Peyer's patch (tissue), 4 donors: Measurements from ENCODE around the gene HTR1D. TPM values are rescaled to one million over a fixed set of nuclear protein-coding genes. Genes with fewer than 3 reads are reported as not detected.
A peak's percentile ranks its signal among the peaks of the same experiment; 100 is the strongest.

Experiments
- DNase-seq, 3 donors: peaks; one replicate each; pipeline ENCODE4 v3.0.0-alpha.2; 2017 to 2019
- H3K27ac ChIP-seq, 4 donors: fragments of 200-600 bp; sonication (generic); one replicate each; pipeline ENCODE4 v1.5.1; 2016 to 2019
- H3K27me3 ChIP-seq, 2 donors: fragments of 200-600 bp; sonication (generic); one replicate each; pipeline ENCODE4 v1.5.1; 2019
- H3K36me3 ChIP-seq, 3 donors: fragments of 200-600 bp; sonication (generic); one replicate each; pipeline ENCODE4 v1.5.1; 2016 to 2019
- H3K4me1 ChIP-seq, 4 donors: fragments of 200-600 bp; sonication (generic); one replicate each; pipeline ENCODE4 v1.5.1; 2016 to 2019
- H3K4me3 ChIP-seq, 4 donors: fragments of 200-600 bp; sonication (generic); 1 replicate in 3 of 4; 2 replicates in 1 of 4; pipeline ENCODE4 v1.5.1; 2016 to 2019; ENCODE audit warnings: mild to moderate bottlenecking in 1 of 4
- H3K9me3 ChIP-seq, 4 donors: fragments of 200-600 bp; sonication (generic); one replicate each; pipeline ENCODE4 v1.5.1; 2016 to 2019; ENCODE audit warnings: mild to moderate bottlenecking in 1 of 4
- CTCF ChIP-seq, 6 experiments: fragments of 450-650 bp in 4 of 6; fragments of 200-600 bp in 2 of 6; sonication (generic) in 1 of 6; IDR thresholded peaks; one replicate each; pipeline ENCODE4 v1.5.1; 2017 to 2019; ENCODE audit warnings: antibody characterized with exemption in 6 of 6, mild to moderate bottlenecking in 3 of 6, moderate library complexity in 1 of 6
- POLR2A ChIP-seq, 2 donors: fragments of 450-650 bp; IDR thresholded peaks; one replicate each; pipeline ENCODE4 v1.5.1; 2017; ENCODE audit warnings: antibody characterized with exemption in 2 of 2, mild to moderate bottlenecking in 2 of 2, moderate library complexity in 2 of 2
- total RNA-seq, 4 donors: library from RNA; depleted of rRNA; stranded (reverse); fragments of >200 nt; gene quantifications; one replicate each; pipeline ENCODE4 v1.1.0, GENCODE V29; 2016

HTR1D gene
- total RNA-seq, 4 donors from 2014 or later, result 2.5 to 23.1 (median 11.1) TPM

GRCh38 chr1:23178414-23178813 lies 38.9 kb downstream of the HTR1D start:
- Histone ChIP-seq H3K36me3 (no peaks in the 10 kb centered on the region), H3K4me1 (peaks cover 0 to 31% (median 0%) of the 10 kb centered on the region in 4 donors), H3K9me3 (no peaks in the 10 kb centered on the region), H3K27ac (peak overlapping the region in 2 of 4 donors; percentile 75 to 80), H3K27me3 (no peaks in the 10 kb centered on the region), H3K4me3 (peak overlapping the region in 1 of 4 donors; percentile 53)
- DNase-seq, result no peak
- TF ChIP-seq POLR2A (IDR thresholded peaks at IDR 0.05) (no peak), CTCF (IDR thresholded peaks at IDR 0.05) (no peak)

- H3K4me1 ChIP-seq, result peaks cover 0 to 31% (median 0%) of the 10 kb centered on the region in 4 donors
- no peaks in the 10 kb centered on the region for H3K36me3 ChIP-seq
- DNase-seq, result peak; percentile 77 to 84 (median 82)
- no peak for TF ChIP-seq POLR2A (IDR thresholded peaks at IDR 0.05)
- TF ChIP-seq CTCF (IDR thresholded peaks at IDR 0.05), result peak in 4 of 6 experiments; percentile 22 to 62 (median 57)
- no peaks in the 10 kb centered on the region for H3K27me3 ChIP-seq
- peak overlapping the region; percentile 51 to 80 (median 72) for H3K27ac ChIP-seq
- peak overlapping the region; percentile 43 to 62 (median 51) for H3K4me3 ChIP-seq
- no peaks in the 10 kb centered on the region for H3K9me3 ChIP-seq
These were observed 39.6 kb downstream of the HTR1D start for GRCh38 chr1:23177438-23178380.

- peak overlapping the region; percentile 43 to 62 (median 51) for H3K4me3 ChIP-seq
- TF ChIP-seq POLR2A (IDR thresholded peaks at IDR 0.05) (no peak), CTCF (IDR thresholded peaks at IDR 0.05) (no peak)
- peak in 1 of 3 donors; percentile 31 for DNase-seq
- H3K36me3 ChIP-seq, result no peaks in the 10 kb centered on the region
- H3K4me1 ChIP-seq, result peaks cover 0 to 31% (median 0%) of the 10 kb centered on the region in 4 donors
- H3K27ac ChIP-seq, result peak overlapping the region; percentile 51 to 80 (median 72)
- H3K27me3 ChIP-seq, result no peaks in the 10 kb centered on the region
- H3K9me3 ChIP-seq, result no peaks in the 10 kb centered on the region
These were observed 40.3 kb downstream of the HTR1D start for GRCh38 chr1:23177031-23177430.

GRCh38 chr1:23174426-23175110 lies 42.7 kb downstream of the HTR1D start:
- no peak for DNase-seq
- TF ChIP-seq POLR2A (IDR thresholded peaks at IDR 0.05), result no peak
- TF ChIP-seq CTCF (IDR thresholded peaks at IDR 0.05), result no peak
- peaks cover 0 to 31% (median 0%) of the 10 kb centered on the region in 4 donors for H3K4me1 ChIP-seq

GRCh38 chr1:23171181-23171755 lies 46.0 kb downstream of the HTR1D start:
- Histone ChIP-seq H3K9me3 (no peaks in the 10 kb centered on the region), H3K27ac (no peak overlapping the region), H3K36me3 (no peaks in the 10 kb centered on the region), H3K27me3 (no peaks in the 10 kb centered on the region), H3K4me1 (peaks cover 0 to 23% (median 0%) of the 10 kb centered on the region in 4 donors), H3K4me3 (no peak overlapping the region)
- TF ChIP-seq CTCF (IDR thresholded peaks at IDR 0.05) (no peak), POLR2A (IDR thresholded peaks at IDR 0.05) (no peak)
- DNase-seq, result no peak

More at GRCh38 chr1:23174426-23175110, 42.7 kb downstream of the HTR1D start:
- Histone ChIP-seq H3K4me3 (no peak overlapping the region), H3K27ac (peak overlapping the region in 2 of 4 donors; percentile 64 to 70), H3K36me3 (no peaks in the 10 kb centered on the region), H3K9me3 (no peaks in the 10 kb centered on the region), H3K27me3 (no peaks in the 10 kb centered on the region)
